GM19035 (cell line): ENCODE results near the gene CUTA.
"Not testable (repeated sequence)": the region's sequence is repeated elsewhere in the genome, so short reads cannot be mapped to it uniquely, and the experiment has no call there.

ENCODE experiments used
- ATAC-seq: cut with Tn5 transposase; IDR thresholded peaks from one replicate; pipeline ENCODE4 v1.9.1; 2021; ENCODE audit not compliant: unreplicated experiment

The CUTA gene

GRCh38 chr6:33373960-33374910 lies 43.7 kb downstream of the CUTA start:
- ATAC-seq: no peak

- no peak for ATAC-seq
Measured at GRCh38 chr6:33372526-33373123, 45.3 kb downstream of the CUTA start.

GRCh38 chr6:33371901-33372300 lies 46.0 kb downstream of the CUTA start:
- ATAC-seq: not testable (repeated sequence)

- ATAC-seq: not testable (repeated sequence)
Measured at GRCh38 chr6:33367715-33368025, 50.2 kb downstream of the CUTA start.

GRCh38 chr6:33367009-33367714 lies 50.7 kb downstream of the CUTA start:
- no peak for ATAC-seq
